Upper lobe of left lung (tissue), 4 donors: ENCODE results near the gene DNAH3.

Source experiments
- CTCF ChIP-seq, 6 experiments: fragments of 450-650 bp in 4 of 6; fragments of 200-600 bp in 2 of 6; sonication (generic) in 2 of 6; IDR thresholded peaks; one replicate each; pipeline ENCODE4 v1.5.1; 2016 to 2019; ENCODE audit warnings: antibody characterized with exemption in 6 of 6
- POLR2A ChIP-seq, 4 donors: fragments of 450-650 bp; IDR thresholded peaks; one replicate each; pipeline ENCODE4 v1.5.1; 2016 to 2017; ENCODE audit warnings: antibody characterized with exemption in 4 of 4, mild to moderate bottlenecking in 2 of 4
- POLR2AphosphoS5 ChIP-seq, 2 donors: sonication (generic); formaldehyde crosslinking; IDR thresholded peaks; one replicate each; pipeline ENCODE4 v1.5.1; 2017; ENCODE audit warnings: antibody characterized with exemption in 2 of 2

GRCh38 chr16:21189311-21189710 is 38.7 kb upstream of the DNAH3 start:
- no peak for TF ChIP-seq POLR2A (IDR thresholded peaks at IDR 0.05)
- TF ChIP-seq CTCF (IDR thresholded peaks at IDR 0.05), result no peak
- no peak for TF ChIP-seq POLR2AphosphoS5 (IDR thresholded peaks at IDR 0.05)
